Right atrium auricular region (tissue), 2 donors: ENCODE results near the gene HIBADH. TPM values are rescaled to one million over a fixed set of nuclear protein-coding genes. Genes with fewer than 3 reads are reported as not detected.

Experiments used
- DNase-seq: peaks from one replicate; pipeline ENCODE4 v3.0.0-alpha.2; 2019; ENCODE audit warnings: low spot score
- H3K27ac ChIP-seq, 2 donors: fragments of 200-600 bp; sonication (generic); 1 replicate in 1 of 2; 2 replicates in 1 of 2; pipeline ENCODE4 v1.5.1; 2016 to 2019
- H3K27me3 ChIP-seq, 2 donors: fragments of 200-600 bp; sonication (generic); one replicate each; pipeline versions ENCODE4 v1.5.1 to v1.6.0; 2017 to 2019
- H3K36me3 ChIP-seq: fragments of 200-600 bp; sonication (generic); one replicate; pipeline ENCODE4 v1.5.1; 2016
- H3K4me1 ChIP-seq, 2 donors: fragments of 200-600 bp; sonication (generic); one replicate each; pipeline versions ENCODE4 v1.5.1 to v1.6.0; 2017 to 2019
- H3K4me3 ChIP-seq, 2 donors: fragments of 200-600 bp; sonication (generic); 1 replicate in 1 of 2; 2 replicates in 1 of 2; pipeline ENCODE4 v1.5.1; 2017 to 2019; ENCODE audit warnings: mild to moderate bottlenecking in 1 of 2, moderate library complexity in 1 of 2
- H3K9me3 ChIP-seq, 2 donors: fragments of 200-600 bp; sonication (generic); one replicate each; pipeline ENCODE4 v1.5.1; 2019
- total RNA-seq, 2 donors: library from RNA; depleted of rRNA; stranded (reverse); fragments of >200 nt; gene quantifications; one replicate each; pipeline ENCODE4 v1.1.0, GENCODE V29; 2016
- TF ChIP-seq, protein P1 (sequence below), 2 donors: fragments of 200-600 bp; sonication (generic); IDR thresholded peaks; one replicate each; pipeline ENCODE4 v1.5.1; 2019; ENCODE audit warnings: antibody characterized with exemption in 2 of 2

The HIBADH gene
- total RNA-seq, 2 donors from 2014 or later, result 42.0 to 95.0 TPM

DNA sequence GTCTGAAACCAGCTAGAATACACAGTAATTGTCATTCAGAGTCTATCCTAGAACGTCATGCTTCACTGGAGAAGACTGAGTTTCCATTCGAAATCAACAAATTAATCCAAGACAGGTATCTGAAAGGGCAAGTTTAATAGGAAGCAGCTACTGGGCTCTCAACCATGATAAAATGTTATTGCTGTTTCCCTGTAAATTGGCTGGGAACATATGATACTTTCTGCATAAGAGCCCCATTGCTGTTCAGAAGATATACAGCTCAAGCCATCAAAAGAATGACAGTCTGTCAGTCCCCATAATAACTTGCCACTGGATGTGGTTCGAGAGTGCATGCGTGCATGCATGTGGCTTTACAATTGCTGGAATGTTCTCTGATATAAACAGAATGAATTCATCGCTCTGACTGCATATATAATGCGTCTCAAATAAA, 129.0 kb downstream of the HIBADH start:
- H3K4me1 ChIP-seq, result no peaks in the 10 kb centered on the region
- TF ChIP-seq, protein P1, sequence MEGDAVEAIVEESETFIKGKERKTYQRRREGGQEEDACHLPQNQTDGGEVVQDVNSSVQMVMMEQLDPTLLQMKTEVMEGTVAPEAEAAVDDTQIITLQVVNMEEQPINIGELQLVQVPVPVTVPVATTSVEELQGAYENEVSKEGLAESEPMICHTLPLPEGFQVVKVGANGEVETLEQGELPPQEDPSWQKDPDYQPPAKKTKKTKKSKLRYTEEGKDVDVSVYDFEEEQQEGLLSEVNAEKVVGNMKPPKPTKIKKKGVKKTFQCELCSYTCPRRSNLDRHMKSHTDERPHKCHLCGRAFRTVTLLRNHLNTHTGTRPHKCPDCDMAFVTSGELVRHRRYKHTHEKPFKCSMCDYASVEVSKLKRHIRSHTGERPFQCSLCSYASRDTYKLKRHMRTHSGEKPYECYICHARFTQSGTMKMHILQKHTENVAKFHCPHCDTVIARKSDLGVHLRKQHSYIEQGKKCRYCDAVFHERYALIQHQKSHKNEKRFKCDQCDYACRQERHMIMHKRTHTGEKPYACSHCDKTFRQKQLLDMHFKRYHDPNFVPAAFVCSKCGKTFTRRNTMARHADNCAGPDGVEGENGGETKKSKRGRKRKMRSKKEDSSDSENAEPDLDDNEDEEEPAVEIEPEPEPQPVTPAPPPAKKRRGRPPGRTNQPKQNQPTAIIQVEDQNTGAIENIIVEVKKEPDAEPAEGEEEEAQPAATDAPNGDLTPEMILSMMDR (IDR thresholded peaks at IDR 0.05), result no peak
- no peak overlapping the region for H3K27ac ChIP-seq
- peaks cover 20% of the 10 kb centered on the region for H3K36me3 ChIP-seq
- no peaks in the 10 kb centered on the region for H3K9me3 ChIP-seq
- no peak for DNase-seq
- H3K4me3 ChIP-seq, result no peak overlapping the region
- no peaks in the 10 kb centered on the region for H3K27me3 ChIP-seq

DNA sequence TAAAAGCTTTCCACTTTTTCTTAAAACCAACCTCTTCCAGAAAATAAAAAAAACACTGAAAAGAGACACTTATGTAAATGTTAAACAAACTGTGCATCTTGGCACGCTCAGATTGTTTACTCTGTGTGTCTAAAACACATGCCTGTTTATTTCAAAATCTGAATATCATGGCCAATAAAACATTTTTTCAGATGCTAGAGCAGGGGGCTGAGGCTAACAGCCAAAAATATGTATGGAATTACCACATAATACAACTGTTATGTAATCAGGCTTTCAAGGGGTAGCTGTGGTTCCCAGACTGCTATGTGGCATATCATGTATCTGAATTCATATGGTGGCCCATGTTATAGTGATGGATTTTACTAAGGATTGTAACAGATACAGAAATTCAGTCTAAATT, 130.4 kb downstream of the HIBADH start:
- TF ChIP-seq, protein P1 (IDR thresholded peaks at IDR 0.05), result no peak
- no peak overlapping the region for H3K4me3 ChIP-seq
- H3K36me3 ChIP-seq, result peaks cover 20% of the 10 kb centered on the region

DNA sequence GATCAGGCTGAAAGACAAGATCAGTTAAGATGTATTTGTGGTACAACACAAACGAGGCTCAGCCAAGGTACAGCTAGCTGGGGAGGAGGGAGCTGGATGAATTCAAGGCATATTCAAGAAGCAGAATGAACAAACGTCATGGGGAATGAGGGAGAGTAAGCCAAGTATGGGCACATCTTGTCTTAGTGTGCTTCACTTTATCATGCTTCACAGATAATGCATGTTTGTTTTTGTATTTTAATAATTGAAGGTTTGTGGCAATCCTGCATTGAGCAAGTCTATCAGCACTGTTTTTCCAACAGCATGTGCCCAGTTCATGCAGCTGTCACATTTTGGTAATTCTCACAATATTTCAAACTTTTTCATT, 135.4 kb downstream of the HIBADH start:
- DNase-seq, result no peak
- no peak overlapping the region for H3K27ac ChIP-seq
- H3K36me3 ChIP-seq, result peaks cover 36% of the 10 kb centered on the region

More for the DNA sequence above, 130.4 kb downstream of the HIBADH start:
- H3K9me3 ChIP-seq, result no peaks in the 10 kb centered on the region
- no peak overlapping the region for H3K27ac ChIP-seq
- H3K4me1 ChIP-seq, result no peaks in the 10 kb centered on the region
- no peaks in the 10 kb centered on the region for H3K27me3 ChIP-seq
- no peak for DNase-seq

DNA sequence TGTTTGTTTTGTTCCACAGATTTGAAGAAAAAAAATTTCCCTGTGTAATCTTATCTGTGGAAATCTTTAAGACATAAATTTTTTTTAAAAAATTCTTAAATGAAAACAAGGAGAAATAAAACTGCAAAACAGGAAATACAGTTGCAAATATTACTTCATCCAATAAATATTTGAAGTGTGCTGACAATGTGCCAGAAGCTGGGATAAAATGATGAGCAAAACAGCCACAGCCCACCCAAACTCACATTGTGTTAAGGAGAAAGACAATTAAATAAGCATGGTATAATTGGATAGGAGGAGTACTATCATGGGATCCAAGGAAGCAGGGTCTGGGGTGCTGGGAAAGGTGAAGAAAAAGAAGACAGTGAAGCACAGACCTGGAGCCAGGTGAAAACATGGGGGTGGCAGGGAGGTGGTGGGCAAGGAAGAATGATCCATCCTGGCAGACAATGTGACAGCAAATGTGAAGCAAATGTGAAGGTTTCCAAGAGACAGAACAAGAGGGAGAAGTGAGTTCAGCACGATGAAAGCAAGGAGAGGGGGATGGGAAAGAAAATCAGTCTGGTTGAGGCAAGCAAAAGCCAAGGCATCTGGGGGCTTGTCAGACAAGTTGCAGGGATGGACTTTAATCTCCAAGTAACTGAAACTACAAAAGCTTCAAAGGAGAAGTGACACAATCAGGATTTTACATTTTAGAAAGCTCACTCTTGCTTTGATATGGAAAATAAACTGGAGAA, 135.9 kb downstream of the HIBADH start:
- TF ChIP-seq, protein P1 (IDR thresholded peaks at IDR 0.05), result no peak
- Histone ChIP-seq H3K27me3 (no peaks in the 10 kb centered on the region), H3K36me3 (peaks cover 36% of the 10 kb centered on the region)

More for the DNA sequence above, 135.4 kb downstream of the HIBADH start:
- TF ChIP-seq, protein P1 (IDR thresholded peaks at IDR 0.05), result no peak
- no peaks in the 10 kb centered on the region for H3K4me1 ChIP-seq
- no peaks in the 10 kb centered on the region for H3K27me3 ChIP-seq
- H3K4me3 ChIP-seq, result no peak overlapping the region
- H3K9me3 ChIP-seq, result no peaks in the 10 kb centered on the region

DNA sequence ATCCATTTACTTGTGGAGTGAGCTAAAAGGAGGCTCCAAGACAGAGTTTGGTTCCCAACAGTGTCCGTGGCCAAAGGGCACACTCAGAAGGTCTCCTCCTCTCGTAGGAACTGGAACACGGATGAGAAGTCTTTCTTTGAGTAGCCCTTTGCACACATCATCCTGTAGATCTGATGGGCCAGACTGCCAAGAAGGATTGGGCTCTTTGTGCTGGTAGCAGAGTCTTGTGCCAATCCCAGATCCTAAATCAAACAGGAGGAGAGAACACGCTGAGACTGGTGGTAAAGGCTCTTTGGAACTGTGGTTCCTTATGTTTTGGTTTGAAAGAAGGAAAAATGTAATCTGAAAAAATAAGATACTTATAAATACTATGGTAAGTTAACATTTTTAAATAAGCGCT, 136.6 kb downstream of the HIBADH start:
- H3K36me3 ChIP-seq, result peaks cover 33% of the 10 kb centered on the region
- H3K27me3 ChIP-seq, result no peaks in the 10 kb centered on the region
- TF ChIP-seq, protein P1 (IDR thresholded peaks at IDR 0.05), result no peak

More for the DNA sequence above, 135.9 kb downstream of the HIBADH start:
- no peak for DNase-seq
- Histone ChIP-seq H3K9me3 (no peaks in the 10 kb centered on the region), H3K27ac (no peak overlapping the region), H3K4me1 (no peaks in the 10 kb centered on the region), H3K4me3 (no peak overlapping the region)

DNA sequence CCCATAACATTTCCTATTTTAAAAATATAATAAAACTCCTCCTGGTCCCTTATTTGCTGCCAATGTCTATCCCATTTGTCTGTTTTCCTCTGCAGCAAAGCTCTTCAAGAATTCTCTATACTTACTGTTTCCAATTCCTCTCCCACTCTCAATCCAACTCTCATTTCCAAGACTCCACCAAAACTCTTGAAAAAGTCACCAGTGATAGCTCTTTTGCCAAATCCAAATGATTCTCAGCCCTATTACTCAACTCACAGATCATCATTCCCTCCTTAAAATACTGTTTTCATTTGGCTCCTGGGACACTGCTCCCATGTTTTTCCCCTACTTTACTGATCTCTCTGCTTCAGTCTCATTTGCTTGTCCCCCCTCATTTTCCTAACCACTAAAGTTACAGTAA, 139.4 kb downstream of the HIBADH start:
- H3K27me3 ChIP-seq, result no peaks in the 10 kb centered on the region
- DNase-seq, result no peak
- no peak overlapping the region for H3K27ac ChIP-seq
- H3K36me3 ChIP-seq, result peaks cover 16% of the 10 kb centered on the region
- TF ChIP-seq, protein P1 (IDR thresholded peaks at IDR 0.05), result no peak
- H3K4me1 ChIP-seq, result no peaks in the 10 kb centered on the region
- no peak overlapping the region for H3K4me3 ChIP-seq
- no peaks in the 10 kb centered on the region for H3K9me3 ChIP-seq

More for the DNA sequence above, 136.6 kb downstream of the HIBADH start:
- Histone ChIP-seq H3K9me3 (no peaks in the 10 kb centered on the region), H3K27ac (no peak overlapping the region), H3K4me3 (no peak overlapping the region), H3K4me1 (no peaks in the 10 kb centered on the region)
- no peak for DNase-seq
